Effector memory CD4-positive, alpha-beta T cell (primary cell): ENCODE results near the gene IL36A.
A peak's percentile ranks its signal among the peaks of the same experiment; 100 is the strongest.

ENCODE experiments used
- DNase-seq, 3 donors: peaks; one replicate each; pipeline ENCODE4 v3.0.0-alpha.2; 2020
- H3K27ac ChIP-seq: 2 replicates; pipeline ENCODE4 v1.7.0; 2013; ENCODE audit warnings: mild to moderate bottlenecking, low read length, moderate library complexity; ENCODE audit not compliant: insufficient read depth, poor library complexity, severe bottlenecking
- H3K27me3 ChIP-seq: replicated peaks from 2 replicates; pipeline ENCODE4 v1.7.0; 2013; ENCODE audit warnings: mild to moderate bottlenecking, low read length; ENCODE audit not compliant: insufficient read depth, control insufficient read depth, poor library complexity, severe bottlenecking
- H3K36me3 ChIP-seq: 2 replicates; pipeline ENCODE4 v1.7.0; 2013; ENCODE audit warnings: mild to moderate bottlenecking, low read length, moderate library complexity; ENCODE audit not compliant: control insufficient read depth, insufficient read depth
- H3K4me1 ChIP-seq: 2 replicates; pipeline ENCODE4 v1.7.0; 2013; ENCODE audit warnings: low read length, mild to moderate bottlenecking; ENCODE audit not compliant: control insufficient read depth, insufficient read depth, poor library complexity, severe bottlenecking
- H3K4me3 ChIP-seq: 2 replicates; pipeline ENCODE4 v1.7.0; 2013; ENCODE audit warnings: low read length, low read depth, mild to moderate bottlenecking; ENCODE audit not compliant: insufficient read depth, poor library complexity, severe bottlenecking
- H3K9me3 ChIP-seq: 2 replicates; pipeline ENCODE4 v1.7.0; 2013; ENCODE audit warnings: mild to moderate bottlenecking, low read length, moderate library complexity; ENCODE audit not compliant: control insufficient read depth

Gene IL36A

GRCh38 chr2:112977559-112978056, 27.7 kb upstream of the IL36A start, which contains the start of gene IL36G:
Gene IL36G, plus strand, starts transcription at chr2:112978006. Its CDS starts 633 bp downstream, at chr2:112978639.
- Histone ChIP-seq H3K4me1 (no peaks in the 10 kb centered on the region), H3K36me3 (no peaks in the 10 kb centered on the region), H3K9me3 (no peaks in the 10 kb centered on the region), H3K27me3 (no peaks in the 10 kb centered on the region), H3K27ac (no peak within 1 kb of the TSS), H3K4me3 (no peak within 1 kb of the TSS)
- DNase-seq: no peak

GRCh38 chr2:112979731-112980130, 25.5 kb upstream of the IL36A start:
- Histone ChIP-seq H3K4me1 (no peaks in the 10 kb centered on the region), H3K4me3 (no peak overlapping the region), H3K27ac (no peak overlapping the region), H3K9me3 (no peaks in the 10 kb centered on the region), H3K27me3 (no peaks in the 10 kb centered on the region), H3K36me3 (no peaks in the 10 kb centered on the region)
- no peak for DNase-seq

GRCh38 chr2:112980537-112980936, 24.7 kb upstream of the IL36A start:
- H3K27ac ChIP-seq: no peak overlapping the region

GRCh38 chr2:112985090-112985489, 20.2 kb upstream of the IL36A start:
- no peak for DNase-seq
- Histone ChIP-seq H3K4me1 (no peaks in the 10 kb centered on the region), H3K27me3 (no peaks in the 10 kb centered on the region), H3K4me3 (no peak overlapping the region), H3K27ac (no peak overlapping the region), H3K36me3 (no peaks in the 10 kb centered on the region), H3K9me3 (no peaks in the 10 kb centered on the region)

More at GRCh38 chr2:112980537-112980936, 24.7 kb upstream of the IL36A start:
- Histone ChIP-seq H3K36me3 (no peaks in the 10 kb centered on the region), H3K4me3 (no peak overlapping the region), H3K4me1 (no peaks in the 10 kb centered on the region), H3K9me3 (no peaks in the 10 kb centered on the region), H3K27me3 (no peaks in the 10 kb centered on the region)
- no peak for DNase-seq

GRCh38 chr2:112989611-112990010, 15.6 kb upstream of the IL36A start:
- H3K27ac ChIP-seq: no peak overlapping the region
- H3K9me3 ChIP-seq: peaks cover 7% of the 10 kb centered on the region
- no peak for DNase-seq
- H3K4me3 ChIP-seq: no peak overlapping the region
- H3K4me1 ChIP-seq: no peaks in the 10 kb centered on the region
- no peaks in the 10 kb centered on the region for H3K27me3 ChIP-seq
- no peaks in the 10 kb centered on the region for H3K36me3 ChIP-seq

- Histone ChIP-seq H3K4me1 (peaks cover 14% of the 10 kb centered on the region), H3K4me3 (no peak overlapping the region), H3K36me3 (no peaks in the 10 kb centered on the region), H3K9me3 (peaks cover 7% of the 10 kb centered on the region), H3K27me3 (no peaks in the 10 kb centered on the region), H3K27ac (no peak overlapping the region)
- DNase-seq: no peak
Measured at GRCh38 chr2:112993831-112994230, 11.4 kb upstream of the IL36A start.

- no peaks in the 10 kb centered on the region for H3K27me3 ChIP-seq
- H3K4me1 ChIP-seq: peaks cover 14% of the 10 kb centered on the region
- no peak overlapping the region for H3K27ac ChIP-seq
- no peak for DNase-seq
- H3K4me3 ChIP-seq: no peak overlapping the region
- peaks cover 7% of the 10 kb centered on the region for H3K9me3 ChIP-seq
- no peaks in the 10 kb centered on the region for H3K36me3 ChIP-seq
Measured at GRCh38 chr2:112994648-112995047, 10.6 kb upstream of the IL36A start.

GRCh38 chr2:112995346-112995920, 9.8 kb upstream of the IL36A start:
- Histone ChIP-seq H3K9me3 (peaks cover 7% of the 10 kb centered on the region), H3K27me3 (no peaks in the 10 kb centered on the region), H3K4me3 (no peak overlapping the region), H3K27ac (peak overlapping the region; percentile 18), H3K36me3 (no peaks in the 10 kb centered on the region), H3K4me1 (peaks cover 14% of the 10 kb centered on the region)
- DNase-seq: no peak

- peak; percentile 51 to 68 (median 56) for DNase-seq
- H3K4me1 ChIP-seq: peaks cover 14% of the 10 kb centered on the region
- H3K36me3 ChIP-seq: no peaks in the 10 kb centered on the region
- peak overlapping the region; percentile 46 for H3K27ac ChIP-seq
- H3K4me3 ChIP-seq: no peak overlapping the region
- peaks cover 7% of the 10 kb centered on the region for H3K9me3 ChIP-seq
- no peaks in the 10 kb centered on the region for H3K27me3 ChIP-seq
Measured at GRCh38 chr2:112996635-112997034, 8.6 kb upstream of the IL36A start.

GRCh38 chr2:112997151-112997550, 8.1 kb upstream of the IL36A start:
- no peaks in the 10 kb centered on the region for H3K36me3 ChIP-seq
- peaks cover 8% of the 10 kb centered on the region for H3K9me3 ChIP-seq
- H3K4me1 ChIP-seq: peaks cover 14% of the 10 kb centered on the region
- H3K4me3 ChIP-seq: no peak overlapping the region
- peak overlapping the region; percentile 46 for H3K27ac ChIP-seq
- H3K27me3 ChIP-seq: no peaks in the 10 kb centered on the region
- no peak for DNase-seq
